HL-60 (cell line): ENCODE results near the gene EBF3.

ENCODE experiments used
- DNase-seq, 2 experiments: peaks; one replicate each; pipeline ENCODE4 v3.0.0-alpha.2; 2010 to 2020; ENCODE audit warnings: low read depth in 1 of 2, low spot score in 1 of 2
- H3K27ac ChIP-seq: fragments of 250-450 bp; sonication (Bioruptor Pico); replicated peaks from 2 replicates; pipeline ENCODE4 v1.5.1; 2020; ENCODE audit warnings: mild to moderate bottlenecking, moderate library complexity
- H3K27me3 ChIP-seq: fragments of 250-450 bp; sonication (Bioruptor Pico); 2 replicates; pipeline ENCODE4 v1.5.1; 2021; ENCODE audit warnings: mild to moderate bottlenecking, moderate library complexity; ENCODE audit not compliant: insufficient read depth, poor library complexity, severe bottlenecking
- H3K4me3 ChIP-seq: replicated peaks from 2 replicates; pipeline ENCODE4 v1.5.1; 2011; ENCODE audit warnings: mild to moderate bottlenecking, control low read depth, low read length; ENCODE audit not compliant: insufficient read depth
- CTCF ChIP-seq: IDR thresholded peaks from one replicate; pipeline ENCODE4 v1.5.1; 2011; ENCODE audit warnings: low read length, control low read depth, inconsistent platforms; ENCODE audit not compliant: insufficient read depth
- GABPA ChIP-seq: IDR thresholded peaks from 2 replicates; pipeline ENCODE4 v1.6.1; 2012; ENCODE audit warnings: low read depth
- POLR2AphosphoS5 ChIP-seq: IDR thresholded peaks from 2 replicates; pipeline ENCODE4 v1.6.1; 2012; ENCODE audit warnings: low read depth
- REST ChIP-seq: IDR thresholded peaks from 2 replicates; pipeline ENCODE4 v1.6.1; 2012; ENCODE audit warnings: low read depth; ENCODE audit not compliant: insufficient replicate concordance
- SPI1 ChIP-seq: IDR thresholded peaks from 2 replicates; pipeline ENCODE4 v1.6.1; 2012; ENCODE audit warnings: low read depth, mild to moderate bottlenecking, borderline replicate concordance

The EBF3 gene

GRCh38 chr10:129952378-129953118 lies 11.5 kb downstream of the EBF3 start:
- no peak overlapping the region for H3K4me3 ChIP-seq
- TF ChIP-seq SPI1 (no peak), GABPA (no peak), REST (no peak), CTCF (no peak), POLR2AphosphoS5 (no peak)
- H3K27me3 ChIP-seq: peaks cover 3% of the 10 kb centered on the region
- DNase-seq: no peak
- H3K27ac ChIP-seq: no peak overlapping the region

GRCh38 chr10:129951970-129952265 lies 12.2 kb downstream of the EBF3 start:
- H3K27ac ChIP-seq: no peak overlapping the region
- no peak for TF ChIP-seq POLR2AphosphoS5
- no peak for TF ChIP-seq GABPA
- TF ChIP-seq CTCF: no peak
- TF ChIP-seq REST: no peak
- TF ChIP-seq SPI1: no peak
- no peaks in the 10 kb centered on the region for H3K27me3 ChIP-seq
- DNase-seq: no peak
- no peak overlapping the region for H3K4me3 ChIP-seq

GRCh38 chr10:129951101-129951969 lies 12.7 kb downstream of the EBF3 start:
- no peak for DNase-seq
- H3K4me3 ChIP-seq: no peak overlapping the region
- no peaks in the 10 kb centered on the region for H3K27me3 ChIP-seq
- H3K27ac ChIP-seq: no peak overlapping the region
- TF ChIP-seq GABPA (no peak), REST (no peak), SPI1 (no peak), CTCF (no peak), POLR2AphosphoS5 (no peak)
